HepG2 (cell line): ENCODE results near the gene GPN1. TPM values are rescaled to one million over a fixed set of nuclear protein-coding genes. Genes with fewer than 3 reads are reported as not detected.

Source experiments
- ATF5 ChIP-seq: sonication (generic); formaldehyde crosslinking; IDR thresholded peaks from 2 replicates; pipeline ENCODE4 v1.4.0; 2020; ENCODE audit warnings: mild to moderate bottlenecking, low read depth, missing genetic modification reagents
- BRCA1 ChIP-seq: sonication (generic); formaldehyde crosslinking; IDR thresholded peaks from 2 replicates; pipeline ENCODE4 v1.4.0; 2020; ENCODE audit warnings: missing genetic modification reagents
- CENPBD1 ChIP-seq: sonication (generic); formaldehyde crosslinking; IDR thresholded peaks from 2 replicates; pipeline ENCODE4 v1.8.0; 2022; ENCODE audit warnings: missing genetic modification reagents, low read depth, mild to moderate bottlenecking, borderline replicate concordance
- FOXK2 ChIP-seq: fragments of 450-650 bp; IDR thresholded peaks from 2 replicates; pipeline ENCODE4 v1.6.1; 2016
- GABPB1 ChIP-seq: IDR thresholded peaks from 2 replicates; pipeline ENCODE4 v1.6.1; 2016; ENCODE audit warnings: mild to moderate bottlenecking, missing genetic modification reagents, moderate library complexity, missing compliant biosample characterization
- GMEB1 ChIP-seq: sonication (generic); formaldehyde crosslinking; IDR thresholded peaks from 2 replicates; pipeline ENCODE4 v1.5.1; 2020; ENCODE audit warnings: missing genetic modification reagents, mild to moderate bottlenecking, borderline replicate concordance
- GTF3A ChIP-seq: sonication (generic); formaldehyde crosslinking; conservative IDR thresholded peaks from 2 replicates; pipeline ENCODE4 v1.4.0; 2020; ENCODE audit warnings: mild to moderate bottlenecking, missing genetic modification reagents
- HOXA3 ChIP-seq: sonication (generic); formaldehyde crosslinking; IDR thresholded peaks from 2 replicates; pipeline ENCODE4 v1.5.0; 2020; ENCODE audit warnings: missing genetic modification reagents
- MAFF ChIP-seq: IDR thresholded peaks from 2 replicates; pipeline ENCODE4 v1.6.1; 2011; ENCODE audit warnings: low read depth, low read length, improper control_type of control experiment
- MEIS2 ChIP-seq: sonication (generic); formaldehyde crosslinking; IDR thresholded peaks from 2 replicates; pipeline ENCODE4 v1.9.0; 2021; ENCODE audit warnings: mild to moderate bottlenecking, missing genetic modification reagents
- MNT ChIP-seq: fragments of 450-650 bp; IDR thresholded peaks from 2 replicates; pipeline ENCODE4 v1.6.1; 2016
- MTF1 ChIP-seq: sonication (generic); formaldehyde crosslinking; IDR thresholded peaks from 2 replicates; pipeline ENCODE4 v1.5.0; 2020; ENCODE audit warnings: missing genetic modification reagents
- MZF1 ChIP-seq: sonication (generic); formaldehyde crosslinking; IDR thresholded peaks from 2 replicates; pipeline ENCODE4 v1.8.1; 2023; ENCODE audit warnings: mild to moderate bottlenecking, missing genetic modification reagents, borderline replicate concordance
- NCOA5 ChIP-seq: sonication (generic); formaldehyde crosslinking; IDR thresholded peaks from 2 replicates; pipeline ENCODE4 v1.4.0; 2020; ENCODE audit warnings: missing genetic modification reagents
- SRY ChIP-seq: sonication (generic); formaldehyde crosslinking; IDR thresholded peaks from 2 replicates; pipeline ENCODE4 v1.8.0; 2022; ENCODE audit warnings: mild to moderate bottlenecking, missing genetic modification reagents
- YEATS4 ChIP-seq: sonication (generic); formaldehyde crosslinking; IDR thresholded peaks from 2 replicates; pipeline ENCODE4 v1.4.0; 2020; ENCODE audit warnings: missing genetic modification reagents, borderline replicate concordance
- ZMYM2 ChIP-seq: sonication (generic); formaldehyde crosslinking; IDR thresholded peaks from 2 replicates; pipeline ENCODE4 v1.8.0; 2022; ENCODE audit warnings: mild to moderate bottlenecking, missing genetic modification reagents
- ZNF138 ChIP-seq: sonication (generic); formaldehyde crosslinking; IDR thresholded peaks from 2 replicates; pipeline ENCODE4 v1.5.0; 2020; ENCODE audit warnings: mild to moderate bottlenecking, low read depth, missing genetic modification reagents
- ZNF501 ChIP-seq: sonication (generic); formaldehyde crosslinking; IDR thresholded peaks from 2 replicates; pipeline ENCODE4 v1.5.1; 2020; ENCODE audit warnings: mild to moderate bottlenecking, moderate library complexity, missing genetic modification reagents
- ZNF644 ChIP-seq: IDR thresholded peaks from 2 replicates; pipeline ENCODE4 v1.6.1; 2016; ENCODE audit warnings: low read depth
- ZNF678 ChIP-seq: sonication (generic); formaldehyde crosslinking; IDR thresholded peaks from 2 replicates; pipeline ENCODE4 v1.4.0; 2020; ENCODE audit warnings: mild to moderate bottlenecking, missing genetic modification reagents
- ZNF713 ChIP-seq: sonication (generic); formaldehyde crosslinking; IDR thresholded peaks from 2 replicates; pipeline ENCODE4 v1.4.0; 2020; ENCODE audit warnings: mild to moderate bottlenecking, missing genetic modification reagents
- ZNF772 ChIP-seq: sonication (generic); formaldehyde crosslinking; IDR thresholded peaks from 2 replicates; pipeline ENCODE4 v1.5.0; 2020; ENCODE audit warnings: mild to moderate bottlenecking, missing genetic modification reagents
- ZNF816 ChIP-seq: sonication (generic); formaldehyde crosslinking; IDR thresholded peaks from 2 replicates; pipeline ENCODE4 v1.8.0; 2022; ENCODE audit warnings: missing genetic modification reagents, mild to moderate bottlenecking, borderline replicate concordance
- polyA plus RNA-seq, 8 experiments: library from polyadenylated mRNA; depleted of rRNA in 3 of 8; stranded (reverse) in 7 of 8; unstranded in 1 of 8; fragments of >200 nt; fragmentation: Illumina TruSeq in 4 of 8; extraction: Trizol in 4 of 8; gene quantifications; 2 replicates each; pipeline versions ENCODE4 v1.2.1 to v1.2.3, GENCODE V29; 2011 to 2016; ENCODE audit warnings: low read depth in 4 of 8, missing spikeins in 1 of 8, mixed read lengths in 1 of 8; ENCODE audit not compliant: insufficient read depth in 1 of 8
- total RNA-seq, 5 experiments: library from RNA; depleted of rRNA; stranded (reverse); fragments of >200 nt; fragmentation: Illumina TruSeq; extraction: Trizol; gene quantifications; 2 replicates each; pipeline ENCODE4 v1.2.3, GENCODE V29; 2016; ENCODE audit warnings: low read depth in 1 of 5
- TF ChIP-seq, protein P1 (sequence below): sonication (generic); formaldehyde crosslinking; IDR thresholded peaks from 2 replicates; pipeline ENCODE4 v1.9.0; 2021; ENCODE audit warnings: missing genetic modification reagents, mild to moderate bottlenecking, borderline replicate concordance

The GPN1 gene
- total and polyA plus RNA-seq, 2 of the 13 experiments (the other 11 are each of a cell fraction or from before 2014, with no cell fraction given), result 54.5 to 62.7 TPM

DNA sequence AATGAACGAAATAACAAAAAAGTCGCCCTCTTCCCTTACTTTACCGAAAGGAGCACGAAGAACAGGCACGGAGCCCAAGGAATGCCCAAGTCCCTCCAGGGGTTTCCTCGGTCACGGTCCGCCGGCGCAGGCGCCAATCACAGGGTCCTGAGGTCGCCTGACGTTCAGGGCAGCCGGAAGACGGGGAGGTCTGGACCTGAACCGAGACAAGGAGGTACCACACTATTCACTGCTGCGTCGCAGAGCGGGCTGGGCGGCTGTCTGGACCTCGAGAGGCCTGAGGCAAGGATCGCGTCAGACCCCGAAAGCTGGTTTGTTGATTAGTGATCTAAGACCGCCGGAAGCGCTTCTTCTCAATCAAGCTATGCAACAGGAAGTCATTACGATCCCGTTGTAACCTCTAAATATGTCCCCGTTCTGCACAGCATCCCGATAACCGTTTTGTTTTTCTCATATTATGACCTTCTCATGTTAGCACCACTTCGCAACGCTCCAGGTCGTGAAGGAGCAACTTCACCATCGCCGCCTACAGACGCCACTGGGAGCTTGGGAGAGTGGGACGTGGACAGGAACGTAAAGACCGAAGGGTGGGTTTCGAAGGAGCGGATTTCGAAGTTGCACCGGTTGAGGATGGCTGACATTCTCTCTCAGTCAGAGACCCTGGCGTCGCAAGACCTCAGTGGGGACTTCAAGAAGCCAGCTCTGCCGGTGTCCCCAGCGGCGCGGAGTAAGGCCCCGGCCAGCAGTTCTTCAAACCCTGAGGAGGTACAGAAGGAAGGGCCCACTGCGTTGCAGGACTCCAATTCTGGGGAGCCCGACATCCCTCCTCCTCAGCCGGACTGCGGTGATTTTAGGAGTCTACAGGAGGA is 34.7 kb downstream of the GPN1 start, which contains the start of the genes SLC4A1AP and SUPT7L (continued):
- peak; percentile 81 for TF ChIP-seq MTF1 (CRISPR knock-in tag)
- TF ChIP-seq ZNF678, result no peak
- peak; percentile 92 for TF ChIP-seq ATF5 (CRISPR knock-in tag)
- TF ChIP-seq BRCA1 (CRISPR knock-in tag), result peak; percentile 94; the same call in 1 of the 2 replicates
- TF ChIP-seq ZNF138 (CRISPR knock-in tag), result no peak; the same call in 1 of the 2 replicates
- peak; percentile 90 for TF ChIP-seq FOXK2
- TF ChIP-seq MAFF, result no peak
- peak; percentile 98; the same call in 1 of the 2 replicates for TF ChIP-seq ZNF501 (CRISPR knock-in tag)
- TF ChIP-seq MNT, result peak; percentile 37; the same call in 1 of the 2 replicates
- peak; percentile 91; the same call in 1 of the 2 replicates for TF ChIP-seq ZNF816 (CRISPR knock-in tag)
- TF ChIP-seq ZNF772 (CRISPR knock-in tag), result peak; percentile 91
- no peak for TF ChIP-seq ZNF713 (CRISPR knock-in tag)
- TF ChIP-seq ZMYM2 (CRISPR knock-in tag), result peak; percentile 66; the same call in 1 of the 2 replicates
- TF ChIP-seq MEIS2 (CRISPR knock-in tag), result peak; percentile 44; the same call in 1 of the 2 replicates
- TF ChIP-seq GMEB1 (CRISPR knock-in tag), result peak; percentile 82; the same call in 1 of the 2 replicates
- TF ChIP-seq GTF3A (CRISPR knock-in tag), result no peak
- no peak for TF ChIP-seq NCOA5 (CRISPR knock-in tag)
- TF ChIP-seq CENPBD1 (CRISPR knock-in tag), result no peak
- TF ChIP-seq YEATS4 (CRISPR knock-in tag), result peak; percentile 100
- TF ChIP-seq, protein P1, sequence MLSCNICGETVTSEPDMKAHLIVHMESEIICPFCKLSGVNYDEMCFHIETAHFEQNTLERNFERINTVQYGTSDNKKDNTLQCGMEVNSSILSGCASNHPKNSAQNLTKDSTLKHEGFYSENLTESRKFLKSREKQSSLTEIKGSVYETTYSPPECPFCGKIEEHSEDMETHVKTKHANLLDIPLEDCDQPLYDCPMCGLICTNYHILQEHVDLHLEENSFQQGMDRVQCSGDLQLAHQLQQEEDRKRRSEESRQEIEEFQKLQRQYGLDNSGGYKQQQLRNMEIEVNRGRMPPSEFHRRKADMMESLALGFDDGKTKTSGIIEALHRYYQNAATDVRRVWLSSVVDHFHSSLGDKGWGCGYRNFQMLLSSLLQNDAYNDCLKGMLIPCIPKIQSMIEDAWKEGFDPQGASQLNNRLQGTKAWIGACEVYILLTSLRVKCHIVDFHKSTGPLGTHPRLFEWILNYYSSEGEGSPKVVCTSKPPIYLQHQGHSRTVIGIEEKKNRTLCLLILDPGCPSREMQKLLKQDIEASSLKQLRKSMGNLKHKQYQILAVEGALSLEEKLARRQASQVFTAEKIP (CRISPR knock-in tag), result no peak
- TF ChIP-seq GABPB1 (CRISPR knock-in tag), result peak; percentile 98
- TF ChIP-seq ZNF644 (CRISPR knock-in tag), result no peak
- peak; percentile 97 for TF ChIP-seq HOXA3
- TF ChIP-seq SRY (CRISPR knock-in tag), result peak; percentile 73; the same call in 1 of the 2 replicates
- no peak for TF ChIP-seq MZF1 (CRISPR knock-in tag)
